ENCODE measurements around the gene TAMALIN.

The TAMALIN gene

GRCh38 chr12:52063981-52064649 lies 57.4 kb downstream of the TAMALIN start:
- peaks cover 14% of the 10 kb centered on the region for H3K4me1 ChIP-seq
- no peaks in the 10 kb centered on the region for H4K20me1 ChIP-seq
- H3K4me3 ChIP-seq = no peak overlapping the region
- no peak overlapping the region for H3K4me2 ChIP-seq
- no peak for TF ChIP-seq Cebpa-rat (IDR thresholded peaks at IDR 0.05)
- H3K27me3 ChIP-seq = no peaks in the 10 kb centered on the region
- H3K36me3 ChIP-seq = peaks cover 14% of the 10 kb centered on the region
- H3K9ac ChIP-seq = no peak overlapping the region
- H3K9me3 ChIP-seq = no peaks in the 10 kb centered on the region
- H3K27ac ChIP-seq = no peak overlapping the region

All from BLaER1 (cell line).